Left renal cortex interstitium (tissue), 4 donors: ENCODE measurements around the gene CTSL. TPM values are rescaled to one million over a fixed set of nuclear protein-coding genes. Genes with fewer than 3 reads are reported as not detected.
"Not testable (repeated sequence)": the region's sequence is repeated elsewhere in the genome, so short reads cannot be mapped to it uniquely, and the experiment has no call there.

Source experiments
- DNase-seq, 4 donors: peaks; one replicate each; pipeline ENCODE4 v3.0.0-alpha.2; 2013; ENCODE audit warnings: low read depth in 4 of 4, low spot score in 2 of 4, missing footprints in 1 of 4
- polyA plus RNA-seq, 4 donors: library from polyadenylated mRNA; unstranded; fragments of 120-200 nt; gene quantifications; one replicate each; pipeline ENCODE4 v1.2.1, GENCODE V29; 2013; ENCODE audit not compliant: insufficient read length in 4 of 4

Gene CTSL
- polyA plus RNA-seq, 4 donors, result 117 to 195 (median 160) TPM

DNA sequence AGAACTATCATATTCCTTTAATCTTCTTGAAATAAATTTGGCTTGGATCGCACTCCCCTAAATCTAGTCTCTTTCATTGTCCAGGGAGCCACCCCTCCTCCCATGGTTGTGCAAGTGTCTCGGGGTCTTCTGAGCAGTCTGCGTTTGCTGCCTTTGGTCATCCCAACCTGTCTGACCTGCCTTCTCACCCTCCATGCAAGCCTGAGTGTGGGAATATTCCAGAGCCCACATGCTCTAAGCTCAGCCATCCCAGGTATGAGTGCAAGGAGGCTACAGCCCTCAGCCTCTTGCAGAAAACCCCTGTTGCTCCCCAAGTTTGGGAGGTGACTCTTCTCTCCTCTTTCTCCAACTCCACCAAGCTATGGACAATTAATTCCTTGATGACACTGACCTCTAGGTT lies 7.7 kb upstream of the CTSL start:
- DNase-seq, result no peak

DNA sequence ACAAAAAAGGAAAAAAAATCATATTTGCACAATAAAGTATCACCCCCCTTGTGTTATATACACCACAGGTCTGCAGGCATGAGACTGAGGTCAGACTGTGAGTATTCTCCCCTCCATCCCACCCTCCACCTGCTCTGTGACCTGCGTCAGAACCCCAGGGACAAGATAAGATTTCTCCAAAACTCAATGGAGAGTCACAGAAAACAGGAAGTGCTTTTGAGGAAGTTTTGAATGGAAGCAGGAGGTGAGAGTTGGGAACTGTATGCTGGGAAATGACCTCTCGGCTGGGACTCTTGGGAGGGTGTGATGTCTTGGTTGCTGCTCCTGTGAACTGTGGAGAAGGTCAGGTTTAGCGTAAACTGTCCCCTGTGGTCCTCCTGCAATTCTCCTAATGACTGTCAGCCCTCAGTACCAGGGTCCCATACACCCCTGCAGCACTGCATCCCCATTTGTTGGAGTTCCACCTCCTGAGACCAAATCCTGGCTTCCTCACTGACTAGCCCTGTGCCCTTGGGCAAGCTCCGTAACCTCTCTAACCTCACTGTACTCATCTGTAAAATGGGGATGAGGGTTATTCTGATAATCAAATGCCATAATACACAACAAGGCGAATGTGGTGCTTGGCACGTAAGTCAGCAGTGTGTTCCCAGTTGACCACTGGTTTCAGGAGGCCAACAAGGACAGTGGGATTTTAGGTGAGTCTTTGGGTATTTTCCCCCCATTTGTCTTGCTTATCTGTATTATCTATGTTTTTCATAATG lies 6.9 kb upstream of the CTSL start:
- DNase-seq, result no peak

DNA sequence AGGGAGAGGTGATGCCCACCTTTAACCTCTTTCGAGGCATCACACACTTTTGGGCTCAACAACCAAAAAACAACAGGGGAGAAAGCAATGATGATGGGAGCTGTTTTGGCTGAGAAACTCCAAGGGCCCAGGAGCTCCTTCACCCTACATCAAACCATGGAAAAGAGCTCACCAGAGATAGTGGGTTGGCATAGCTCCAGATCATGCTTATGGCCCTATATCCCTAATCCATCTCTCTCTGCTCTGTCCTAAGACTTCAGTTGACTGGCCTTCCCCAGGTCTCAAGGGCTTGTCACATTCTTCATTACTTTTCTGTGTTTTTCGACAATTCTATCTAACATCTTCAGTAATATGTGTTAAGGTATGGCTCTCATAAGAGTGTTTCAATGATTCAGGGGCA lies 5.7 kb upstream of the CTSL start:
- no peak for DNase-seq

GRCh38 chr9:87722393-87723088 lies 3.4 kb upstream of the CTSL start:
- DNase-seq, result no peak

DNA sequence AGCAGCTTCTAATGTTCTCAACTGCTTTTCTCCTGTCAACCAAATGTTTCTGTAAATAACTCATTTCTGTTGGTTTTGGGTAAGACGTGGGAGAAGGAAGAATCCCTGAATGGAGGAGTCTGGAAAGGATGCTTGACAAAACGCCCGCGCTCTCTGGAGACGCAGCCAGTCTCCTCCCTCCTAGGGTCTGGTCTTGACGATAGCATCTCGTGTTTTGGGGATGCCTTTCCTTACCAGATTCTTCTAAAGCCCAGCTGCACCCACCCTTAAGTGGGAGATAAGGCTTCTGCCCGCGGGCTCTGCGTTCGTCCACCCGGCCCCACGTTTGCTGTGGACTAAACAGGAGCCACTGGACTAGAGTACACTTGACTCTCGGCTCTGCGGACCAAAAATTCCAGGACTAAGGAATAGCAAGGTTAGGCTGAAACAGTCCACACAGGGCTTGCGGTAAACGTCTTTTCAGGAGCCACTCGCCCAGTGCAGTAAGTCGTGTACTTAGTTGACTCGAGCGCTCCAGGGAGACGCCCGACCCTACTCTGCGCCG lies 491 bp upstream of the CTSL start:
- DNase-seq, result no peak

DNA sequence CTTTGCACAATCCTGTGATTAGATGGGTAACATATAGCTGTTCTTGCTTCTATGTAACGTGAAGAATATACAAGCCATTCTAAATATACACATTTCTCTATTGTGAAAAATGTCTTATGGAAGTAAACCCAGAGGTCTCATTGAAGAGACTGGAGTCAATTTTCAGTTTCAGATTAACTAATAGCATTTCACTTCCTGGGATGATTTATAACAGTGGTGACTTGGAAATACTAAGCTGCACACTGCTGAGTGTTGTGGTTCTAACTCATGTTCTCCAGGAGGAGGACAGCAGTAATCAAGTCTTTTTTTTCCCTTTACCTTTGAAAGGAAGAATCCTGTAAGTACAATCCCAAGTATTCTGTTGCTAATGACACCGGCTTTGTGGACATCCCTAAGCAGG lies 3.3 kb downstream of the CTSL start:
- DNase-seq, result no peak

GRCh38 chr9:87731321-87731720 lies 5.4 kb downstream of the CTSL start:
- no peak for DNase-seq

DNA sequence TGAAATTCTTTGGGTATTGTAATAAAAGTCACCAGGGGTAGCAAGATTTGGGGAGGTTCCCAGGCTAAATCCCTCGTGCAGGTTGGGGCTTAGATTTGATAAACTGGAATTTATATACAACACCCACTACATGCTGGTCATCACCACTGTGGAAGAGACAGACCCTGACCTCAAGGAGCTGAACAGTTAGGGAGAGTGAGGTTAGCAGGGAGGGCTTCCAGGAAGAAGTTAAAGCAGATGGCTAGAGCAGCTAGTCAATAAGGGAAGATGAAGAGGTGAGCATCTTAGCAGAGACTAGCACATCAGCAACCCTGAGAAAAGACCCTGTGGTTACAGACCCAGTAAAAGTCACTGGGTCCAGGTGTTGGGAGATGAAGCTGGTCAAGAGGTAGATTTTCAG lies 6.4 kb downstream of the CTSL start:
- DNase-seq, result no peak

- DNase-seq, result no peak
Observed at GRCh38 chr9:87732756-87733155, 6.8 kb downstream of the CTSL start.

DNA sequence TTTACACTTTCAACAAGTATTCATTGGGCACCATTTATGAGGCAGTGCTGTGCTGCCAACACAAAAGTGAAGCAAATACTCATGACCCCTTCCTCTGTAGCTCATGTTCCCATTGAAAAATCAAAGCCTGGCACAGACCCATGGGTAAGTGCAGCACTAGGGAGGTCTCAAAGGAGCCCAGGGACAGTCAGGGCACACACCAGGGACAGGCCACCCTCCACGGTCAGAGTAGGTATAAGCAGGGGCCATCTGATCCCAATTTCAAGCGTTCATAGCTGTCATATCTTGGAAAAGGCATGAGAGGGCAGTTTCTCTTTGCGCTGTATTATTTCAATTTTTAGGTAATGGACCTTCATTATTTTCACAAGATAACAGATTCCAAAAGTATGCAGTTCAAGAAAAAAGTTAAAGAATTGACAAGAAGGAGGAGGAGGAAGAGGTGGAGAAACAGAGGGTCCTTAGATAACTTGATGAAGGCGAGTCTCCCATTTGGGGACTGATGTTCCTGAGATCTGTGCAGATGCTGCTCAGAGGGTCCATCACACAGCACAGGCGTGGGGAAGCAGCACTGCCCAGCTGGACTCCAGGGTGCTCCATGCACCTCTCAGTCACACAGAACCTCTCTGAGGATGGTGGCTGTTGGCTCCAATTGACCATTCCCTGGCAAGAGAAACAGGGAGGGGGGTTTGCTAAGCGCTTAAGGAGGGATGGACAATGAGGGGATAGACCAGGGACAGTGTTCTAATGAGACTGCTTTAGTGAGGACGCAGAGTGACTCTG lies 7.5 kb downstream of the CTSL start:
- DNase-seq, result no peak

GRCh38 chr9:87734106-87734505 lies 8.2 kb downstream of the CTSL start:
- DNase-seq, result no peak

- no peak for DNase-seq
Observed at GRCh38 chr9:87739546-87739945, 13.6 kb downstream of the CTSL start.

- DNase-seq, result no peak
Observed at GRCh38 chr9:87740209-87740608, 14.3 kb downstream of the CTSL start.

DNA sequence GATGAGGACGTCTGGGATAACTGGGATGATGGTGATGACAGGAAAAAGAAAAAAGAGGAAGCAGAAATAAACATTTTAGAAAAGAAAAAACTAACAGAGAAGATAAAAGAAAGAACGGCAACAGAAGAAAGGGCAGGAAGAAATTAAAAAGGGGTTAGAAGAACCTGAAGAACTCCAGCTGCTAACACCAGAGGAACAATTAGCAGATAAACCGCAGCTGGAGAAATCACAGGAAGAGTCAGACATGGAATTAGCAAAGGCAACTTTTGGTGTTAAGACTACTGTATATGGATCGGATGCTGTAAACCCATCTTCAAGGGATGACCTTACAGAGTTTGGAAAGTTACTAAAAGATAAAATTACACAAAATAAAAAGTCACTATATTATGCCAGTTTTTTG lies 15.4 kb downstream of the CTSL start:
- DNase-seq, result no peak

DNA sequence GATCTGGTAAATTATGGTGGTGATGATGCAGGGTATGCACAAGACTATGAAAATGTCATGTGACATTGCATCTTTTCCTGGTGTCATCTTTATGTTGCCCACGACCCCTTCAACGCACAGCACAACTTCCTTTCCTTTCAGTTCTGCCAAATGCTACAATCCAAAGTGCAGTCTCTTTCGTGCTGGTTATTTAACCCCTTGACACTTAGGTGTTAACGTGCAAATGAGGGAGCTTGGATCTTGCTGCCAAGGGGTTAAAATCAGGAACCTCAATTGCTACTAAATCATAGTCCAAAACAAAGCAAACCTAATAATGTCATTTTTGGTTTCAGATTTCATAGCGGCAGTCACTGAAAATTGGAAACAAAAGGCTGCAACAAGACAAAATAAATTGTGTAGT lies 16.0 kb downstream of the CTSL start:
- DNase-seq, result no peak

DNA sequence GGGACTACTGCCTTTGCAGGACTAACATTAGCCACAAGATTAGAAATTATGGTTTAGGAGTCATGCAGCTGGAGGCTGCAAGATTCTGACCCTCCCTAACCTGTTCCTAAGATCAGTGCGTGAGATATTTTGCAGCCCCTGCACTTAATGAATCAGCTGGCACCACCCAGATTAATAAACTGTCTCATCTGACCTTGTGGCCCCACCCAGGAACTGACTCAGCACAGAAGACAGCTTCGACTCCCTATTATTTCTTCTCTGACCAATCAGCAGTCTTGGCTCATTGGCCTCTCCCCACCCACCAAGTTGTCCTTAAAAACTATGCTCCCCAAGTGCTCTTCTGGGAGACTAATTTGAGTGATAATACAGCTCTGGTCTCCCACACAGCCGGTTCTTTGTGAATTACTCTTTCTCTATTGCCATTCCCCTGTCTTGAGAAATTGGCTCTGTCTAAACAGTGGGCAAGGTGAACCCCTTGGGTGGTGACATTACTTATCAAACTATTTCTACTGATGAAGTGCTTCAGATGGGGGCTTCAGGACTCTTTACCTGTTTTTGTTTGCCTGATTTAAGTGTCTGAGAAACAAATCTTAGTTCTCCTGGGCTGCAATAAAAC lies 17.0 kb downstream of the CTSL start:
- no peak for DNase-seq

- not testable (repeated sequence) for DNase-seq
Observed at GRCh38 chr9:87744247-87744646, 18.3 kb downstream of the CTSL start.

GRCh38 chr9:87746186-87746585 lies 20.3 kb downstream of the CTSL start:
- no peak for DNase-seq

DNA sequence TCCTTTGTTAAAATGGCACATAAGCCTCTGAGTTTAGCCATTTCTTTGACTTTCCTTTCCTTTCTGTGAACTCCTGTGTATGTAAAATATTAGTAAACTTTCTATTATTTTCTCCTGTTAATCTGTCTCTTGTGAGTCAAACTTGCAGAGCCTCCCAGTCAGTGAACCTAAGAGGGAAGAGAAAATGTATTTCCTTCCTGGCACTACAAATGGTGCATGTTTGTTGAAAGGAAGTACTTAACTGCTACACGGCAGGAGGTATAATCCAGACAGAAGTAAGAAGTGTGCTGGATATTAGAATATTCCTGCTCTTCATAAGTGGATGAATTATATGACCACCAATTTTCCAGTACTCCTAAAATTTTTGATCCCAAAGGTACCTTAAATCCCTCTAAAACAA lies 23.0 kb downstream of the CTSL start:
- DNase-seq, result no peak

DNA sequence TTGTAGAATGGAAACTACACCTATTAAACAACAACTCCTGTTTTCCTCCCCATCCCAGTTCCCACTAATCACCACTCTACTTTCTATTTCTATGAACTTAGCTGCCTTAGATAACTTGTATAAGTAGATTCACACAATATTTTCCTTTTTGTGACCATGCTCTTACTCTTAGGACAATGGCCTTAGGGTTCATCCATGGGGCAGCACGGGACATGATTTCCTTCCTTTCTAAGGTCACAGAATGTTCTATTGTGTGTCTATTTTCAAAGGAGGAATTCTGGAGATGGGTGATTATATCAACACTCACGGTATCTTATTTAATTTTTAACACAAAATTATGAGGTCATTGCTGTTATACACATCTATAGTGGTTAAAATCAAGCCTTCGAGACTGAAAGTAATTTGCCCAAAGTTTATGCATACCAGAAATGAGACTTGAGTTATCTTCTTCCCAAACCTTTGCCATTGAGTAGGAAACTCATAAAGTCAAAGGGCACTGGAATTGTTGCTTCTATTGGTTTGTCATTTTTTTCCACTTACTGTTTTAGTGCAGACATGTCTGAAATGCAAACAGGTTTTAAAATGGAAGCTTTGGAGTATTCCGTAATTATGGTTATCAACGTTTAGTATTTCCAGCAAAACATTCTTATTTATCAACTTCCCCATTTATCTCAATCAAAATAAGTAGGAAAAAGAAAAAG lies 23.6 kb downstream of the CTSL start:
- no peak for DNase-seq
